Measurements from ENCODE around the gene TNFRSF14.

The TNFRSF14 gene

DNA sequence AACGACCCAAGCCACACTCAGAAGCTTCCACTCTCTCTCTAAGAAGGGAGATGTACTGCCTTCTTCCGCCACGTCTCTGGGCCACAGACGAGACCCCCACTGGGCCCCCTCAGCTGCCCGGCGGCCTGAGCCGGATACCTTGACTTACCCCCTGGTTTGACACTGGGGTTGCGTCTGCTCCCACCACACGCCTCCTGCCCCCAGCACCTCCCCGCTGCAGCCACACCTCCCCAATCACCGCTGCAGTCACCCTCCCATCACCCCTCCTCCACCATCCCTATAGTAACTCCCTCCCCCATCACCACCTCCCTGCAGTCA is 40.4 kb upstream of the TNFRSF14 start:
- Histone ChIP-seq H3K4me3 (ENCODE audit: low read depth in 1 of 2, low read length in 2 of 2) (no peak overlapping the region), H3K4me1 (ENCODE audit: control insufficient read depth in 1 of 2, insufficient read depth in 2 of 2, low read length in 2 of 2) (no peaks in the 10 kb centered on the region), H3K27me3 (ENCODE audit: low read depth, low read length) (no peaks in the 10 kb centered on the region), H3K27ac (ENCODE audit: low read length) (no peak overlapping the region), H3K9me3 (ENCODE audit: control insufficient read depth in 1 of 2, low read length in 2 of 2) (no peaks in the 10 kb centered on the region), H3K36me3 (ENCODE audit: control insufficient read depth in 1 of 2, insufficient read depth in 2 of 2, low read length in 2 of 2) (peaks cover 53 to 98% of the 10 kb centered on the region in 2 donors)

DNA sequence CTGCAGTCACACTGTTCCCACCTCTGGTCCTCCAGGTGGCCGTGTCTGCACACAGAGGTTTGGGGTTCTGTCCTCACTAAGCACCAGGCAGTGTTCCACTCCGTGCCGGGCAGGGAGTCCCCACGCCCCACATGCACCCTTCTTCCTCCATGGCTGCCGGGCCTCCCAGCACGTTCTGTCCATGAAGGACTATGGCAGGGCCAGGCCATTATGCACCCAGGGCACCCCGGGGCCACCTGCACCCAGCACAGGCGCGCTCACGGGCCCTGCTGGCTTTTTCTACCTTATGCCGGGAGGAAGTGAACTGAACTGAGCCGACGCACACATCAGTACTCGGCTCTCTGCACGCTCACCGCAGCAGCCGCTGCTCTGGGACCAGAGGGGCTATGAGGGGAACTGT is 40.0 kb upstream of the TNFRSF14 start:
- Histone ChIP-seq H3K27ac (ENCODE audit: low read length) (no peak overlapping the region), H3K27me3 (ENCODE audit: low read depth, low read length) (no peaks in the 10 kb centered on the region), H3K9me3 (ENCODE audit: control insufficient read depth in 1 of 2, low read length in 2 of 2) (no peaks in the 10 kb centered on the region), H3K4me3 (ENCODE audit: low read depth in 1 of 2, low read length in 2 of 2) (no peak overlapping the region), H3K36me3 (ENCODE audit: control insufficient read depth in 1 of 2, insufficient read depth in 2 of 2, low read length in 2 of 2) (peaks cover 57 to 98% of the 10 kb centered on the region in 2 donors), H3K4me1 (ENCODE audit: control insufficient read depth in 1 of 2, insufficient read depth in 2 of 2, low read length in 2 of 2) (no peaks in the 10 kb centered on the region)

DNA sequence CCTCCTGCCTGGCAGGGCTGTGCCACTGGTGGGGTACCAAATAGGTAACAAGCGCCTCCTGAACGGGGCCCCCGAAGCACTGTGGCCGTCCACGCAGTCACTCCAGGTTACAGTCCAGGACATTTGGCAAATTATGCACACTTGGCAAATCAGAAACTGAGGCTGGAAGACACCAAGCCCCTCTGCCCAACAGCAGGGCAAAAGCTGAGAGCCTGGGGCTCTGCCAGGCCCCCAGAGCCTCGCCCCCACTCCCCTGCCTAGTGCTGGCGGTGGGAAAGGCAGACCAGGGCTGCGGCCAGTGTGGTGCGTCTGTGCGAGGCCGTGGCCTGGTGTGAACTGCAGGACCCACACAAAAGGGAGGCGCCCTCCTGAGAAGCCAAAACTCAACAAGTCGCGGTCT is 39.2 kb upstream of the TNFRSF14 start:
- Histone ChIP-seq H3K27me3 (ENCODE audit: low read depth, low read length) (no peaks in the 10 kb centered on the region), H3K27ac (ENCODE audit: low read length) (no peak overlapping the region), H3K4me1 (ENCODE audit: control insufficient read depth in 1 of 2, insufficient read depth in 2 of 2, low read length in 2 of 2) (no peaks in the 10 kb centered on the region), H3K9me3 (ENCODE audit: control insufficient read depth in 1 of 2, low read length in 2 of 2) (no peaks in the 10 kb centered on the region), H3K4me3 (ENCODE audit: low read depth in 1 of 2, low read length in 2 of 2) (no peak overlapping the region), H3K36me3 (ENCODE audit: control insufficient read depth in 1 of 2, insufficient read depth in 2 of 2, low read length in 2 of 2) (peaks cover 51 to 93% of the 10 kb centered on the region in 2 donors)

DNA sequence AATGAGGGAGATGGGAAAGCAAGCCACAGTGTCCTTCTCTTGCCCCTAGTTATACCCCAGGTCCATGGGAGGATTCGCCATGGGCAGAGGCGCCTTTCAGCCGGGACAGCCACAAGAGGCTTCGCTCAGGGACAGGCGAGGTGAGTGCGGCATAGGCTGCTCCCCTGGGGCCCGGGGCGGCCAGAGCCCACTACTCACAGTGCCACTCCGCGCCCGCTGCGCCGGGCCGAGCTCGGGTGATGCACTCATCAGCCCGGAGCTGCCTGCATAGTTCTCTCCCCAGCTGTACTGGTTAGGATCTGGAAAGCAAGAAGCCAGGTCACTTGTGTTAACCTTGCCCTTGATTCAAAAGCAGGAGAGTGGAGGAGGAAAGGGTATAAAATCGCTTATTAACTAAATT is 38.2 kb upstream of the TNFRSF14 start:
- H3K27me3 ChIP-seq (ENCODE audit: low read depth, low read length): no peaks in the 10 kb centered on the region
- peaks cover 0 to 1% of the 10 kb centered on the region in 2 donors for H3K4me1 ChIP-seq (ENCODE audit: control insufficient read depth in 1 of 2, insufficient read depth in 2 of 2, low read length in 2 of 2)
- peaks cover 48 to 83% of the 10 kb centered on the region in 2 donors for H3K36me3 ChIP-seq (ENCODE audit: control insufficient read depth in 1 of 2, insufficient read depth in 2 of 2, low read length in 2 of 2)
- no peaks in the 10 kb centered on the region for H3K9me3 ChIP-seq (ENCODE audit: control insufficient read depth in 1 of 2, low read length in 2 of 2)
- no peak overlapping the region for H3K4me3 ChIP-seq (ENCODE audit: low read depth in 1 of 2, low read length in 2 of 2)
- no peak overlapping the region for H3K27ac ChIP-seq (ENCODE audit: low read length)

DNA sequence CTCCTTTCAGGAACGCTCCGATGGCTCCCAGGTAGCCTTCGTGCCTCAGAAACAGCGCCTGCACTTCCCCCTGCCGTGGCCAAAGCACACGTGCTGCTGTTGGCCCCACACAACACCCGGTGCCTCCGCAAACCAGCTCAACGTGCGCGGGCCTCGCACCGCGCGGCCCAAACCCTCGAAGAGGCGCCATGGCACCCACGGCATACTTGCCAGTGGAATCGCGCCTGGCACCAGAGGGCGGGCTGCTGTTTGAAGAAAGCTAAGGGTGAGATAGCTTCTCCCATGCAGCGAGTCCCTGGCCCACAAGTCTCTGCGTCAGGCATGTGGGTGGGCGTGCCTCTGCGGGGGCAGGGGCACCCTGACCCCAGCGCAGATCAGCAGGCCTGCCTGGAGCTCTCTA is 37.6 kb upstream of the TNFRSF14 start:
- no peaks in the 10 kb centered on the region for H3K9me3 ChIP-seq (ENCODE audit: control insufficient read depth in 1 of 2, low read length in 2 of 2)

DNA sequence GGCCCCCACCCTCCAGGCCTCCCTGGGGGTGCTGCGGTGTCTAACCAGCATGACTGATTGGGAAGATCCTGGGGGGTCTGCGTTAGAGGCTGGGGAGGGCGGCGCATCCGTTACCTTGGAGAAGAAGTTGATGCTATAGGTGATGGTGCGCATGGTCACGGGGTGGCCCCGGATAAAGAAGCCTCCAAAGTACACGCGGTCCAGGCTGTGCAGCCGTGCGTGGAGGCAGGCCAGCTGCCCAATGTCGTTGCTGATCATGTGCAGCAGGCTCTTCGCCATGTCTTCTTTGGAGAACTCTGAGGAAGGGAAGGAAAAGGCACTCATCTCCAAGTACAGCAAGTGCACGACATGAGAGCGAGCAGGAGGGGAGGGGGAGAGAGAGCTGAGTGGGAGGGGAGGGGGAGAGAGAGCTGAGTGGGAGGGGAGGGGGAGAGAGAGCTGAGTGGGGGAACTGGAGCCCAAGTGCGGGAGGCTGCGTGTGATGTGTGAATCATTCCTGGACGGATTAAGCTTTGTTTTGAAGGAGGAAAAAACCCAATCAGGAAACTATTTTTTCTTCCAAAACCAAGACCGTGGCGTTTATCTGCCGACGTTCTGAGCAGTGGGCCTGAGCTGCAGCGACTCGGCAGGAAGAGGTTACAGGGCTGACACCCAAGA is 37.0 kb upstream of the TNFRSF14 start:
- Histone ChIP-seq H3K27ac (ENCODE audit: low read length) (no peak overlapping the region), H3K4me1 (ENCODE audit: control insufficient read depth in 1 of 2, insufficient read depth in 2 of 2, low read length in 2 of 2) (peaks cover under 1 to 13% of the 10 kb centered on the region in 2 donors), H3K27me3 (ENCODE audit: low read depth, low read length) (no peaks in the 10 kb centered on the region), H3K9me3 (ENCODE audit: control insufficient read depth in 1 of 2, low read length in 2 of 2) (no peaks in the 10 kb centered on the region), H3K36me3 (ENCODE audit: control insufficient read depth in 1 of 2, insufficient read depth in 2 of 2, low read length in 2 of 2) (peaks cover 40 to 71% of the 10 kb centered on the region in 2 donors), H3K4me3 (ENCODE audit: low read depth in 1 of 2, low read length in 2 of 2) (no peak overlapping the region)

More for the DNA sequence above, 37.6 kb upstream of the TNFRSF14 start:
- H3K27ac ChIP-seq (ENCODE audit: low read length): no peak overlapping the region
- peaks cover 46 to 77% of the 10 kb centered on the region in 2 donors for H3K36me3 ChIP-seq (ENCODE audit: control insufficient read depth in 1 of 2, insufficient read depth in 2 of 2, low read length in 2 of 2)
- H3K27me3 ChIP-seq (ENCODE audit: low read depth, low read length): no peaks in the 10 kb centered on the region
- H3K4me1 ChIP-seq (ENCODE audit: control insufficient read depth in 1 of 2, insufficient read depth in 2 of 2, low read length in 2 of 2): peaks cover 0 to 7% of the 10 kb centered on the region in 2 donors
- H3K4me3 ChIP-seq (ENCODE audit: low read depth in 1 of 2, low read length in 2 of 2): no peak overlapping the region

DNA sequence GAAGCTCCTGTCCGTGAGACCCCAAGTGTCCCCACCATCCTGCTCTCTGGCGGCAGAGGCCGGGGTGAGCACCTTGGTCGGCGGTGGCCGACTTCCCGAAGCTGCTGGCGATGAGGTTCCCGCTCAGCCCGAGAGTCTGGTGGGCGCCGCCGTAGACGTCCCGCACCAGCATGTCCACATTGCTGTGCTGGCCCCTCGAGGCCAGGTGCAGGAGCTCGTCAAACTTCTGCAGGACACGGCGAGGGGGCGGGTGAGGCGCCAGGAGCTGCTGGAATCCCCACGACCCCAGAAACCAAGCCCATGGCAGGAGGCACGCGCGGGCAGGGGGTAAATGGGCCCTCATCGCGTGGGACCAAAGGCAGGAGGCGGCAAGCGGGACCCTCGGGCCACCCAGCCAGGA is 36.4 kb upstream of the TNFRSF14 start:
- Histone ChIP-seq H3K4me1 (ENCODE audit: control insufficient read depth in 1 of 2, insufficient read depth in 2 of 2, low read length in 2 of 2) (peaks cover 6 to 19% of the 10 kb centered on the region in 2 donors), H3K27me3 (ENCODE audit: low read depth, low read length) (no peaks in the 10 kb centered on the region), H3K9me3 (ENCODE audit: control insufficient read depth in 1 of 2, low read length in 2 of 2) (no peaks in the 10 kb centered on the region), H3K4me3 (ENCODE audit: low read depth in 1 of 2, low read length in 2 of 2) (no peak overlapping the region), H3K36me3 (ENCODE audit: control insufficient read depth in 1 of 2, insufficient read depth in 2 of 2, low read length in 2 of 2) (peaks cover 40 to 67% of the 10 kb centered on the region in 2 donors), H3K27ac (ENCODE audit: low read length) (no peak overlapping the region)

DNA sequence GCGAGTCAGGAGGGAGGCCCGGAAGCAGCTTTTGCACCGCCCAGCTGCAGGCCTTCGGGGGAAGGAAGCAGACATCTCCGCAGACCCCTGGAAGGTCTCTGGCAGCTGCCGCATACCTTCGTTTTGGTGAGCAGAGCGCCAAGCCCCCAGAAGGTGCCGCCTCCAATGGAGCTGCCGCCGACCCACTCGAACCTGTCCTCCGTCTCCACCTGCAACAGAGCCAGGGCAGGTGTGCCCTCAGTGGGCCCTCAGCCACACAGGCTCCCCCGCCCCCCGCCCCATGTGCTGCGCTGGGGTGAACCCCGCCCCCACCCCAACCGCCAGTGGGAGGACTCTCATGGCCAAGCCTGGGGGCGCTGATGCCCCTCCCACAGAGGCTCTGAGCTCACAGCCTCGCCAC is 36.0 kb upstream of the TNFRSF14 start:
- Histone ChIP-seq H3K27ac (ENCODE audit: low read length) (no peak overlapping the region), H3K36me3 (ENCODE audit: control insufficient read depth in 1 of 2, insufficient read depth in 2 of 2, low read length in 2 of 2) (peaks cover 37 to 63% of the 10 kb centered on the region in 2 donors), H3K27me3 (ENCODE audit: low read depth, low read length) (no peaks in the 10 kb centered on the region), H3K4me1 (ENCODE audit: control insufficient read depth in 1 of 2, insufficient read depth in 2 of 2, low read length in 2 of 2) (peaks cover 11 to 24% of the 10 kb centered on the region in 2 donors), H3K4me3 (ENCODE audit: low read depth in 1 of 2, low read length in 2 of 2) (no peak overlapping the region), H3K9me3 (ENCODE audit: control insufficient read depth in 1 of 2, low read length in 2 of 2) (no peaks in the 10 kb centered on the region)

DNA sequence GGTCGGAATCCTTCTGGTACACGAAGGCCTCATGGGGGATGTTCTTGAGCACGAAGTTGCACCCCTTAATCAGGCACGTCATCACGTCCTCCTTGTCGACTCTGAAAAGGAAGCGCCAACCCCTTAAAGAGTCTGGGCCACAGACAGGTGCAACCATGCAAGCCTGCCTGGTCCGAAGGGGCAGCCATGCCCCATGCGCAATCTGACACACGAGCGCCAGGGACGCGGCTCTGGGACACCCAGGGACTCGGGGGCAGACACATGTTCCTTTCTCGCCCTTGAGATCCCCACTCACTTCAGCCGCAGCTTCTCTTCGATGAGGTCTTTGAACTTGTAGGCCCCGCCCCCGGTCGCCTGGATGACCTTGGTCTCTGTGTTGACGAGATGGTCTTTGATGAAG is 35.4 kb upstream of the TNFRSF14 start:
- Histone ChIP-seq H3K27ac (ENCODE audit: low read length) (no peak overlapping the region), H3K4me3 (ENCODE audit: low read depth in 1 of 2, low read length in 2 of 2) (no peak overlapping the region), H3K9me3 (ENCODE audit: control insufficient read depth in 1 of 2, low read length in 2 of 2) (no peaks in the 10 kb centered on the region), H3K4me1 (ENCODE audit: control insufficient read depth in 1 of 2, insufficient read depth in 2 of 2, low read length in 2 of 2) (peaks cover 13 to 28% of the 10 kb centered on the region in 2 donors), H3K36me3 (ENCODE audit: control insufficient read depth in 1 of 2, insufficient read depth in 2 of 2, low read length in 2 of 2) (peaks cover 32 to 57% of the 10 kb centered on the region in 2 donors), H3K27me3 (ENCODE audit: low read depth, low read length) (no peaks in the 10 kb centered on the region)

DNA sequence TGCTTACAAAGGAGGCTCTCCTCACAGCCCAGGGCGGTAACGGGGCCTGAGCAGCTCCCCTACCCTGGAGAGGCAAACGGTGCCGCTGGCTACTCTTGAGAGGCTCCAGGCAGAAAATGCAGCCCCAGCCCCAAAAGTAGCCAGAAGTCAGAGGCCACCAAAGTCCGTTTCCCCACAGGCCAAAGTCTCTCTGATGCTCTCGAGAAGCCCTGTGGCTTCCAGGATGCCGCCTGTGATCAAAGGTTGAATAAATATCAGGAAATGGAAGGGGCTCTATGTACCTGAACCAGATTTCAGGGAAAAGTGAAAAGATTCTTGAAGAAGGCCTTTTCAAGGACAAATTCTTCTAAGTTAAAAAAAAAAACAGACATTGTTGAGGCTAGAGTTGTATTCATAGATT is 33.9 kb upstream of the TNFRSF14 start:
- no peaks in the 10 kb centered on the region for H3K27me3 ChIP-seq (ENCODE audit: low read depth, low read length)
- H3K9me3 ChIP-seq (ENCODE audit: control insufficient read depth in 1 of 2, low read length in 2 of 2): no peaks in the 10 kb centered on the region
- H3K36me3 ChIP-seq (ENCODE audit: control insufficient read depth in 1 of 2, insufficient read depth in 2 of 2, low read length in 2 of 2): peaks cover 25 to 42% of the 10 kb centered on the region in 2 donors
- H3K4me1 ChIP-seq (ENCODE audit: control insufficient read depth in 1 of 2, insufficient read depth in 2 of 2, low read length in 2 of 2): peaks cover 18 to 34% of the 10 kb centered on the region in 2 donors
- H3K4me3 ChIP-seq (ENCODE audit: low read depth in 1 of 2, low read length in 2 of 2): no peak overlapping the region
- no peak overlapping the region for H3K27ac ChIP-seq (ENCODE audit: low read length)

DNA sequence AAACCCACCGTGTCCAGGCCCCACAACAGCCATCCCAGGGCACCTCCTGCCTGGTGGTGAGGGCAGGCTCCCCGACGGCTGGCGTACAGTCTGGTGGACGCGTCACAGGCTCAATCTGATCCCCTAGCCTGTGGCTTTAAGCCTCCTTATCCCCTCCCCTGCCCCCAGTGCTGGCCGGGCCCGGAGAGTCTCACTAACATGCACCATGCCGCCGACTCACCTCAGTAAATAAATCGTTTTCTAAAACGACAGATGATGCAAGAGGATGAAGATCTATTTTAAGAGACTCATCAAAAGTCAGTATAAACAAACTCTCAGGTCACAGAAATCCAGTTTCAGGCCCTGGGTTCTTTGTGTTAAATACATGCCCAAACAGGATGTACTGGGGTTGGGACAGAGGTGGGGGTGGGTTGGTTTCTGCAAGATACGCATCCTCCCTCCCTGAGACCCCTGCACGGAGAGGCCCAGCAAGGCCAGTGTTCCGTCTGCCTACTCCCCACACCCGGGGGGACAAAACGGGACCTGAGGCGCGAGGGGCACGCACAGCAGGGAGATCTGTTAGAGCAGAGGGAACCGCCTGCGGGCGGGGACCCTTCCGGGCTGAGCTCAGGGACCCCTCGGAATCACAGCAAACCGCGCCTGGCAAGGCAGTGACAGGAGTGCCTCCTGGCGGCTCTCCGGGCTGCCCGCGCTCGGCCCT is 32.8 kb upstream of the TNFRSF14 start:
- Histone ChIP-seq H3K36me3 (ENCODE audit: control insufficient read depth in 1 of 2, insufficient read depth in 2 of 2, low read length in 2 of 2) (peaks cover 15 to 31% of the 10 kb centered on the region in 2 donors), H3K9me3 (ENCODE audit: control insufficient read depth in 1 of 2, low read length in 2 of 2) (no peaks in the 10 kb centered on the region), H3K27me3 (ENCODE audit: low read depth, low read length) (peaks cover under 1% of the 10 kb centered on the region), H3K4me1 (ENCODE audit: control insufficient read depth in 1 of 2, insufficient read depth in 2 of 2, low read length in 2 of 2) (peaks cover 18 to 43% of the 10 kb centered on the region in 2 donors), H3K27ac (ENCODE audit: low read length) (no peak overlapping the region), H3K4me3 (ENCODE audit: low read depth in 1 of 2, low read length in 2 of 2) (peak overlapping the region in 1 of 2 donors; percentile 7)

Measured in muscle layer of duodenum (tissue), 2 donors.